ENCODE results near the gene ZDHHC14. TPM values are rescaled to one million over a fixed set of nuclear protein-coding genes. Genes with fewer than 3 reads are reported as not detected.

ZDHHC14 gene
- polyA plus RNA-seq, 2 of the 4 experiments (the other 2 are of a cell fraction), result 2.2 to 2.8 TPM

- H3K9me3 ChIP-seq, result no peaks in the 10 kb centered on the region
- no peak for TF ChIP-seq FOSL2 (IDR thresholded peaks at IDR 0.05)
- TF ChIP-seq FOSL2 (CRISPR knock-in tag; IDR thresholded peaks at IDR 0.05), result no peak
- TF ChIP-seq JUNB (IDR thresholded peaks at IDR 0.05), result no peak
- TF ChIP-seq HOXA7 (CRISPR knock-in tag; IDR thresholded peaks at IDR 0.05), result no peak
- no peak for TF ChIP-seq ZFP36 (IDR thresholded peaks at IDR 0.05; ENCODE audit: borderline replicate concordance, partially characterized antibody)
- no peak for TF ChIP-seq ATOH8 (CRISPR knock-in tag; IDR thresholded peaks at IDR 0.05; ENCODE audit: low read depth)
- TF ChIP-seq NFE2L2 (conservative IDR thresholded peaks at IDR 0.05; ENCODE audit: low read length), result no peak
- TF ChIP-seq HES2 (IDR thresholded peaks at IDR 0.05), result no peak
- no peak for TF ChIP-seq NR3C1 (IDR thresholded peaks at IDR 0.05)
- no peak for TF ChIP-seq RARB (CRISPR knock-in tag; IDR thresholded peaks at IDR 0.05)
- no peak overlapping the region for H3K4me3 ChIP-seq
- ATAC-seq (no peak), DNase-seq (ENCODE audit: low read depth in 1 of 2, low spot score in 1 of 2) (no peak), FAIRE-seq (no peak)
- H3K4me2 ChIP-seq, result no peak overlapping the region
- ChIA-PET POLR2A (no interaction called here), CTCF (interaction anchor here (3.3 kb wide), 1 partner anchor 17 kb away, joined by 15 read pairs; no protein-coding TSS in a partner anchor)
- 96% methylated on average over 4 of the region's 7 CpGs for WGBS (ENCODE audit: missing lambda C conversion rate)
- 0 out of 3 replicates have a peak, but pooled peaks cover 4% of the 10 kb centered on the region for H3K4me1 ChIP-seq
- no peak overlapping the region for H3K27ac ChIP-seq
Measured at GRCh38 chr6:157650801-157651200, 269.8 kb downstream of the ZDHHC14 start.

- no peak for TF ChIP-seq CBX8 (IDR thresholded peaks at IDR 0.05)
- no peak for TF ChIP-seq FOSB (CRISPR knock-in tag; IDR thresholded peaks at IDR 0.05)
- no peak for TF ChIP-seq ELK1 (IDR thresholded peaks at IDR 0.05; ENCODE audit: low read depth, low read length)
- no peak for TF ChIP-seq ZFP36 (IDR thresholded peaks at IDR 0.05; ENCODE audit: borderline replicate concordance, partially characterized antibody)
- TF ChIP-seq BCL3 (IDR thresholded peaks at IDR 0.05), result no peak
- TF ChIP-seq FOSL2 (IDR thresholded peaks at IDR 0.05), result no peak
- no peak for TF ChIP-seq FOSL2 (CRISPR knock-in tag; IDR thresholded peaks at IDR 0.05)
- no peak for TF ChIP-seq E2F6 (IDR thresholded peaks at IDR 0.05; ENCODE audit: borderline replicate concordance, low read depth)
- no peak for TF ChIP-seq NPAS2 (CRISPR knock-in tag; IDR thresholded peaks at IDR 0.05; ENCODE audit: borderline replicate concordance)
- TF ChIP-seq ZNF302 (CRISPR knock-in tag; IDR thresholded peaks at IDR 0.05), result no peak
- no peak for TF ChIP-seq RNF2 (IDR thresholded peaks at IDR 0.05; ENCODE audit: borderline replicate concordance, low read depth)
- TF ChIP-seq RAD21 (conservative IDR thresholded peaks at IDR 0.05 in 1 of 2, IDR thresholded peaks at IDR 0.05 in 1 of 2), result no peak
- no peak for TF ChIP-seq ZC3H11A (IDR thresholded peaks at IDR 0.05)
- TF ChIP-seq RARB (CRISPR knock-in tag; IDR thresholded peaks at IDR 0.05), result no peak
- Histone ChIP-seq H3K27ac (no peak overlapping the region), H3K9me3 (no peaks in the 10 kb centered on the region), H3K4me3 (no peak overlapping the region), H3K4me1 (0 out of 3 replicates have a peak, but pooled peaks cover 4% of the 10 kb centered on the region), H3K4me2 (no peak overlapping the region)
- ChIA-PET POLR2A (no interaction called here), CTCF (interaction anchor here (0.7 kb wide), 1 partner anchor 104 kb away, joined by 3 read pairs; no protein-coding TSS in a partner anchor)
- ATAC-seq, result no peak
- no peak for FAIRE-seq
- 86% methylated on average over 12 of the region's 13 CpGs for WGBS (ENCODE audit: missing lambda C conversion rate)
- DNase-seq (ENCODE audit: low read depth in 1 of 2, low spot score in 1 of 2), result no peak
Measured at GRCh38 chr6:157651731-157652490, 270.9 kb downstream of the ZDHHC14 start.

Data from A549 (cell line).